ENCODE measurements around the gene MAN1A2.

MAN1A2 gene

GRCh38 chr1:117359561-117360289 lies 7.5 kb upstream of the MAN1A2 start:
- H3K36me3 ChIP-seq (ENCODE audit: control insufficient read depth in 2 of 2, insufficient read depth in 1 of 2, low read length in 2 of 2): no peaks in the 10 kb centered on the region
- ChIA-PET POLR2A (no interaction called here), CTCF (no interaction called here)
- H3K9me3 ChIP-seq (ENCODE audit: control insufficient read depth, insufficient read depth, low read depth, low read length): no peaks in the 10 kb centered on the region
- no peak for TF ChIP-seq ZNF548 (tag by site-specific recombination; IDR thresholded peaks at IDR 0.05)
- TF ChIP-seq, protein P1, sequence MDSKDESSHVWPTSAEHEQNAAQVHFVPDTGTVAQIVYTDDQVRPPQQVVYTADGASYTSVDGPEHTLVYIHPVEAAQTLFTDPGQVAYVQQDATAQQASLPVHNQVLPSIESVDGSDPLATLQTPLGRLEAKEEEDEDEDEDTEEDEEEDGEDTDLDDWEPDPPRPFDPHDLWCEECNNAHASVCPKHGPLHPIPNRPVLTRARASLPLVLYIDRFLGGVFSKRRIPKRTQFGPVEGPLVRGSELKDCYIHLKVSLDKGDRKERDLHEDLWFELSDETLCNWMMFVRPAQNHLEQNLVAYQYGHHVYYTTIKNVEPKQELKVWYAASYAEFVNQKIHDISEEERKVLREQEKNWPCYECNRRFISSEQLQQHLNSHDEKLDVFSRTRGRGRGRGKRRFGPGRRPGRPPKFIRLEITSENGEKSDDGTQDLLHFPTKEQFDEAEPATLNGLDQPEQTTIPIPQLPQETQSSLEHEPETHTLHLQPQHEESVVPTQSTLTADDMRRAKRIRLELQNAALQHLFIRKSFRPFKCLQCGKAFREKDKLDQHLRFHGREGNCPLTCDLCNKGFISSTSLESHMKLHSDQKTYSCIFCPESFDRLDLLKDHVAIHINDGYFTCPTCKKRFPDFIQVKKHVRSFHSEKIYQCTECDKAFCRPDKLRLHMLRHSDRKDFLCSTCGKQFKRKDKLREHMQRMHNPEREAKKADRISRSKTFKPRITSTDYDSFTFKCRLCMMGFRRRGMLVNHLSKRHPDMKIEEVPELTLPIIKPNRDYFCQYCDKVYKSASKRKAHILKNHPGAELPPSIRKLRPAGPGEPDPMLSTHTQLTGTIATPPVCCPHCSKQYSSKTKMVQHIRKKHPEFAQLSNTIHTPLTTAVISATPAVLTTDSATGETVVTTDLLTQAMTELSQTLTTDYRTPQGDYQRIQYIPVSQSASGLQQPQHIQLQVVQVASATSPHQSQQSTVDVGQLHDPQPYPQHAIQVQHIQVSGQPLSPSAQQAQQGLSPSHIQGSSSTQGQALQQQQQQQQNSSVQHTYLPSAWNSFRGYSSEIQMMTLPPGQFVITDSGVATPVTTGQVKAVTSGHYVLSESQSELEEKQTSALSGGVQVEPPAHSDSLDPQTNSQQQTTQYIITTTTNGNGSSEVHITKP (tag by site-specific recombination; IDR thresholded peaks at IDR 0.05): peak; percentile 67; the same call in 1 of the 2 replicates
- no peak for TF ChIP-seq ZNF585B (tag by site-specific recombination; IDR thresholded peaks at IDR 0.05)
- H3K27ac ChIP-seq (ENCODE audit: extremely low read depth, low read depth, low read length): no peak overlapping the region
- no peaks in the 10 kb centered on the region for H3K4me1 ChIP-seq (ENCODE audit: control insufficient read depth, insufficient read depth, low read length)
- no peak overlapping the region for H3K4me3 ChIP-seq (ENCODE audit: low read depth, low read length)

DNA sequence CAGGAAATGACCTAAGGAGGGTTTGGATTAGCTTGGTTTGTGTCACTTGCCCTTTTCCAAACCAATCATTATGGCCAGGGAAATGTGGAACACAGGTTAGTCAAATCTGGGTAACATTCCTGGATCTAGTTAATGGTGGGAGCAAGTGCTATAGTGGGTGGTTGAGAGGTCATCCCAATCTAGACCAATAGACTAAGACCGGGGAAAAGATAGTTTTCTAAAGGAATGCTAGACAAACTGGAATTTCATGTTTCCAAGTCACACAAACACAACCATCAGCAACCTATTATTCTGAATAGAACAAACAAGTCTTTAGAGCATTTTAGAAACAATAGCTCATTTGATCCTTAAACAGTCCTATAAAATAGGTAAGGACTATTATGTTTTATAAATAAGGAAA lies 4.3 kb upstream of the MAN1A2 start:
- no peaks in the 10 kb centered on the region for H3K4me1 ChIP-seq (ENCODE audit: control insufficient read depth, insufficient read depth, low read length)
- no peaks in the 10 kb centered on the region for H3K9me3 ChIP-seq (ENCODE audit: control insufficient read depth, insufficient read depth, low read depth, low read length)
- no peak overlapping the region for H3K27ac ChIP-seq (ENCODE audit: extremely low read depth, low read depth, low read length)
- POLR2A ChIA-PET: no interaction called here
- no peak overlapping the region for H3K4me3 ChIP-seq (ENCODE audit: low read depth, low read length)
- CTCF ChIA-PET: interaction anchor here (0.8 to 1.0 kb wide), 2 partner anchors 29 to 172 kb away, joined by 3 to 4 read pairs; no protein-coding TSS in a partner anchor
- no peaks in the 10 kb centered on the region for H3K36me3 ChIP-seq (ENCODE audit: control insufficient read depth in 2 of 2, insufficient read depth in 1 of 2, low read length in 2 of 2)
- no peak for TF ChIP-seq ZSCAN30 (tag by site-specific recombination; IDR thresholded peaks at IDR 0.05)
- TF ChIP-seq ZNF146 (tag by site-specific recombination; IDR thresholded peaks at IDR 0.05): no peak
- TF ChIP-seq ZNF423 (tag by site-specific recombination; IDR thresholded peaks at IDR 0.05): no peak
- TF ChIP-seq PATZ1 (tag by site-specific recombination; IDR thresholded peaks at IDR 0.05): no peak
- TF ChIP-seq MYNN (tag by site-specific recombination; IDR thresholded peaks at IDR 0.05; ENCODE audit: borderline replicate concordance): no peak
- TF ChIP-seq, protein P2, sequence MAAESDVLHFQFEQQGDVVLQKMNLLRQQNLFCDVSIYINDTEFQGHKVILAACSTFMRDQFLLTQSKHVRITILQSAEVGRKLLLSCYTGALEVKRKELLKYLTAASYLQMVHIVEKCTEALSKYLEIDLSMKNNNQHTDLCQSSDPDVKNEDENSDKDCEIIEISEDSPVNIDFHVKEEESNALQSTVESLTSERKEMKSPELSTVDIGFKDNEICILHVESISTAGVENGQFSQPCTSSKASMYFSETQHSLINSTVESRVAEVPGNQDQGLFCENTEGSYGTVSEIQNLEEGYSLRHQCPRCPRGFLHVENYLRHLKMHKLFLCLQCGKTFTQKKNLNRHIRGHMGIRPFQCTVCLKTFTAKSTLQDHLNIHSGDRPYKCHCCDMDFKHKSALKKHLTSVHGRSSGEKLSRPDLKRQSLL (tag by site-specific recombination; IDR thresholded peaks at IDR 0.05): no peak
- no peak for TF ChIP-seq ZNF157 (tag by site-specific recombination; IDR thresholded peaks at IDR 0.05)
- TF ChIP-seq ZNF670 (tag by site-specific recombination; IDR thresholded peaks at IDR 0.05; ENCODE audit: low read depth): no peak
- no peak for TF ChIP-seq ZNF2 (tag by site-specific recombination; IDR thresholded peaks at IDR 0.05)
- TF ChIP-seq ZNF791 (tag by site-specific recombination; IDR thresholded peaks at IDR 0.05): no peak
- no peak for TF ChIP-seq ZNF426 (tag by site-specific recombination; IDR thresholded peaks at IDR 0.05)
- no peak for TF ChIP-seq PRDM1 (tag by site-specific recombination; IDR thresholded peaks at IDR 0.05)
- TF ChIP-seq BCL11B (tag by site-specific recombination; IDR thresholded peaks at IDR 0.05; ENCODE audit: low read depth): no peak
- no peak for TF ChIP-seq HOXD13 (CRISPR knock-in tag; IDR thresholded peaks at IDR 0.05; ENCODE audit: borderline replicate concordance)
- TF ChIP-seq ZNF558 (tag by site-specific recombination; IDR thresholded peaks at IDR 0.05): no peak
- no peak for TF ChIP-seq ZNF549 (tag by site-specific recombination; IDR thresholded peaks at IDR 0.05)
- TF ChIP-seq ZNF114 (tag by site-specific recombination; IDR thresholded peaks at IDR 0.05): no peak
- TF ChIP-seq, protein P3, sequence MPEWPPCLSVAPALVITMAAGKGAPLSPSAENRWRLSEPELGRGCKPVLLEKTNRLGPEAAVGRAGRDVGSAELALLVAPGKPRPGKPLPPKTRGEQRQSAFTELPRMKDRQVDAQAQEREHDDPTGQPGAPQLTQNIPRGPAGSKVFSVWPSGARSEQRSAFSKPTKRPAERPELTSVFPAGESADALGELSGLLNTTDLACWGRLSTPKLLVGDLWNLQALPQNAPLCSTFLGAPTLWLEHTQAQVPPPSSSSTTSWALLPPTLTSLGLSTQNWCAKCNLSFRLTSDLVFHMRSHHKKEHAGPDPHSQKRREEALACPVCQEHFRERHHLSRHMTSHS (tag by site-specific recombination; IDR thresholded peaks at IDR 0.05): no peak
- TF ChIP-seq ZNF785 (tag by site-specific recombination; IDR thresholded peaks at IDR 0.05): no peak
- TF ChIP-seq ZNF169 (tag by site-specific recombination; IDR thresholded peaks at IDR 0.05): no peak
